CD4-positive, alpha-beta T cell treated with Interleukin-6 for 4 hours (primary cell): Measurements from ENCODE around the gene TLR9.

Source experiments
- DNase-seq: peaks from one replicate; pipeline ENCODE4 v3.0.0-alpha.2; 2020; ENCODE audit warnings: mixed read lengths

The TLR9 gene

GRCh38 chr3:52246728-52247408 lies 21.4 kb upstream of the TLR9 start:
- DNase-seq, result no peak

GRCh38 chr3:52246264-52246620 lies 20.8 kb upstream of the TLR9 start:
- DNase-seq, result no peak

GRCh38 chr3:52245322-52246263 lies 20.1 kb upstream of the TLR9 start, which contains the start of gene PPM1M:
Gene PPM1M, plus strand, starts transcription at chr3:52245759. Its CDS starts 66 bp downstream, at chr3:52245825.
- peak; percentile 79 for DNase-seq

GRCh38 chr3:52243791-52244628 lies 18.6 kb upstream of the TLR9 start:
- peak; percentile 50 for DNase-seq

- DNase-seq, result no peak
Measured at GRCh38 chr3:52242039-52242438, 16.6 kb upstream of the TLR9 start.

- DNase-seq, result peak; percentile 2
Measured at GRCh38 chr3:52240886-52241370, 15.5 kb upstream of the TLR9 start.

- peak; percentile 67 for DNase-seq
Measured at GRCh38 chr3:52240059-52240885, 14.8 kb upstream of the TLR9 start.

- DNase-seq, result peak; percentile 90
Measured at GRCh38 chr3:52238761-52239701, 13.6 kb upstream of the TLR9 start, which contains the start of gene TWF2. Gene TWF2, minus strand, starts transcription at chr3:52239158. Its CDS starts 142 bp downstream, at chr3:52239016.

- no peak for DNase-seq
Measured at GRCh38 chr3:52238193-52238760, 12.8 kb upstream of the TLR9 start.

- peak; percentile 2 for DNase-seq
Measured at GRCh38 chr3:52237657-52238172, 12.3 kb upstream of the TLR9 start.

- peak; percentile 1 for DNase-seq
Measured at GRCh38 chr3:52237006-52237656, 11.7 kb upstream of the TLR9 start.

GRCh38 chr3:52236424-52236886 lies 11.0 kb upstream of the TLR9 start:
- no peak for DNase-seq

GRCh38 chr3:52234516-52235447 lies 9.3 kb upstream of the TLR9 start:
- DNase-seq, result peak; percentile 1

GRCh38 chr3:52233968-52234367 lies 8.5 kb upstream of the TLR9 start:
- no peak for DNase-seq

- no peak for DNase-seq
Measured at GRCh38 chr3:52233108-52233591, 7.7 kb upstream of the TLR9 start.

GRCh38 chr3:52232279-52233107 lies 7.0 kb upstream of the TLR9 start:
- DNase-seq, result peak; percentile 56
